Type B pancreatic cell (in vitro differentiated cells): ENCODE data around the gene NCLN. TPM values are rescaled to one million over a fixed set of nuclear protein-coding genes. Genes with fewer than 3 reads are reported as not detected.

Experiments
- DNase-seq: peaks from one replicate; pipeline ENCODE4 v3.0.0; 2021; ENCODE audit warnings: mixed read lengths; ENCODE audit not compliant: unreplicated experiment; ENCODE audit errors: extremely low spot score
- H3K27ac Mint-ChIP-seq: 2 replicates; pipeline ENCODE4 v1.8.0; 2021; ENCODE audit warnings: mild to moderate bottlenecking, mixed read lengths
- H3K27me3 Mint-ChIP-seq: 2 replicates; pipeline ENCODE4 v1.8.0; 2021; ENCODE audit warnings: mixed read lengths
- H3K36me3 Mint-ChIP-seq: 2 replicates; pipeline ENCODE4 v1.8.0; 2021; ENCODE audit warnings: mixed read lengths
- H3K4me1 Mint-ChIP-seq: one replicate; pipeline ENCODE4 v1.8.0; 2021; ENCODE audit warnings: mixed read lengths; ENCODE audit not compliant: unreplicated experiment
- H3K4me3 Mint-ChIP-seq: 2 replicates; pipeline ENCODE4 v1.8.0; 2021; ENCODE audit warnings: mild to moderate bottlenecking, mixed read lengths
- H3K9me3 Mint-ChIP-seq: 2 replicates; pipeline ENCODE4 v1.8.0; 2021; ENCODE audit warnings: mixed read lengths
- CTCF ChIP-seq: fragments of 200-600 bp; sonication (generic); conservative IDR thresholded peaks from 2 replicates; pipeline ENCODE4 v1.5.0; 2021; ENCODE audit warnings: antibody characterized with exemption, mild to moderate bottlenecking
- total RNA-seq: library from RNA; stranded (reverse); gene quantifications from 2 replicates; pipeline ENCODE4 v1.2.1, GENCODE V29; 2021; ENCODE audit warnings: low replicate concordance

The NCLN gene
- total RNA-seq, 1 donor from 2014 or later: 65.8 TPM

GRCh38 chr19:3148503-3148902, 37.2 kb upstream of the NCLN start:
- TF ChIP-seq CTCF: no peak
- Mint-ChIP-seq H3K4me3 (no peak overlapping the region), H3K27me3 (peaks cover 6% of the 10 kb centered on the region), H3K9me3 (no peaks in the 10 kb centered on the region), H3K4me1 (no peaks in the 10 kb centered on the region), H3K36me3 (no peaks in the 10 kb centered on the region), H3K27ac (no peak overlapping the region)
- no peak for DNase-seq

GRCh38 chr19:3149089-3149488, 36.6 kb upstream of the NCLN start:
- Mint-ChIP-seq H3K27ac (no peak overlapping the region), H3K9me3 (no peaks in the 10 kb centered on the region), H3K4me1 (no peaks in the 10 kb centered on the region), H3K27me3 (peaks cover 6% of the 10 kb centered on the region), H3K4me3 (no peak overlapping the region), H3K36me3 (no peaks in the 10 kb centered on the region)
- no peak for DNase-seq
- TF ChIP-seq CTCF: no peak

DNA sequence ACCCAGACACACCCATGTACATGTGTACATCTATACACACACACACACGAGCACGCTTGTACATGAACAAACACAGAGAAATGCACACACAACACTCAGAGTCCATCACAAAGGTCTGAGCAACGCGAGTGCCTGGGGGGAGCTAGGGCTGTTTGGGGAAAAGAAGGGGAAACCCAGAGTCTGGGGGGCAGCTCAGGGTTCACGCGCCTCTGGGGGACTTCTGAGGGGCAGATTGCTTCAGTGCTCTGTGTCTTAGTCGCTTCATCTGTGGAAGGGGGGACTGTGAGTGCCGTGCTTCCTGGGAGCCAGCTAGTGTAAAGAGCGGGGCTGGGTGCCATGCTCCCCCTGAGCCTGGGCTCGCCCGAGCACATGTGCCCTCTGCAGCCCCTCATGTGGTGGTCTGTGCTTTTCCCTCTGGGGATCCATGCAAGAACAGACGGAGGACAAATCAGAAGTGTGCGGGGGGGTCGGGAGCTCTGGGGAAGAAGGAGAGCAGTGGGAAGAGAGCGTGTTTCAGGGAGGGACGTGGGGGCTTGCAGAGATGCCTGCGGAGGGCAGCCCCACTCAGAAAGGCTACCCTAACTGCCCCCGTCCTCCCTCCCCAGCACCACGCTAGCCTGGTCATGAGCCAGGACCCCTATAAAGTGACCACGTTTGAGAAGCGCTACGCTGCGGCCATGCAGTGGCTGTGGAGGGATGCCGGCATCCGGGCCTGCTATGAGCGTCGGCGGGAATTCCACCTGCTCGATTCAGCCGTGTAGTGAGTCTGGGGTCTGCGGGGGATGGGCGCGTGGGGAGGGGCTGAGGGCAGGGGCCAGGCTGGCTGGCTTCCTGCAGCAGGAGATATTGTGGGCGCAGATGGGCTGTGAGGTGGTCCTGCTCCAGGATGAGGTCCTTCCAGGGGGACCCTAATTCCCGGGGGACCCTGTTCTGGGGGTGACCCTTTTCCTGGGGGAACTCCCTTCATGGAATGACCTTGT, 35.9 kb upstream of the NCLN start:
- no peak for DNase-seq
- TF ChIP-seq CTCF: no peak
- Mint-ChIP-seq H3K9me3 (no peaks in the 10 kb centered on the region), H3K4me1 (no peaks in the 10 kb centered on the region), H3K27ac (no peak overlapping the region), H3K27me3 (peaks cover 6% of the 10 kb centered on the region), H3K4me3 (no peak overlapping the region), H3K36me3 (no peaks in the 10 kb centered on the region)

- H3K4me1 Mint-ChIP-seq: no peaks in the 10 kb centered on the region
- H3K9me3 Mint-ChIP-seq: no peaks in the 10 kb centered on the region
- no peak overlapping the region for H3K4me3 Mint-ChIP-seq
- H3K36me3 Mint-ChIP-seq: no peaks in the 10 kb centered on the region
- H3K27me3 Mint-ChIP-seq: peaks cover 6% of the 10 kb centered on the region
- no peak for DNase-seq
- TF ChIP-seq CTCF: no peak
- no peak overlapping the region for H3K27ac Mint-ChIP-seq
These were observed 34.9 kb upstream of the NCLN start for GRCh38 chr19:3150739-3151329.

DNA sequence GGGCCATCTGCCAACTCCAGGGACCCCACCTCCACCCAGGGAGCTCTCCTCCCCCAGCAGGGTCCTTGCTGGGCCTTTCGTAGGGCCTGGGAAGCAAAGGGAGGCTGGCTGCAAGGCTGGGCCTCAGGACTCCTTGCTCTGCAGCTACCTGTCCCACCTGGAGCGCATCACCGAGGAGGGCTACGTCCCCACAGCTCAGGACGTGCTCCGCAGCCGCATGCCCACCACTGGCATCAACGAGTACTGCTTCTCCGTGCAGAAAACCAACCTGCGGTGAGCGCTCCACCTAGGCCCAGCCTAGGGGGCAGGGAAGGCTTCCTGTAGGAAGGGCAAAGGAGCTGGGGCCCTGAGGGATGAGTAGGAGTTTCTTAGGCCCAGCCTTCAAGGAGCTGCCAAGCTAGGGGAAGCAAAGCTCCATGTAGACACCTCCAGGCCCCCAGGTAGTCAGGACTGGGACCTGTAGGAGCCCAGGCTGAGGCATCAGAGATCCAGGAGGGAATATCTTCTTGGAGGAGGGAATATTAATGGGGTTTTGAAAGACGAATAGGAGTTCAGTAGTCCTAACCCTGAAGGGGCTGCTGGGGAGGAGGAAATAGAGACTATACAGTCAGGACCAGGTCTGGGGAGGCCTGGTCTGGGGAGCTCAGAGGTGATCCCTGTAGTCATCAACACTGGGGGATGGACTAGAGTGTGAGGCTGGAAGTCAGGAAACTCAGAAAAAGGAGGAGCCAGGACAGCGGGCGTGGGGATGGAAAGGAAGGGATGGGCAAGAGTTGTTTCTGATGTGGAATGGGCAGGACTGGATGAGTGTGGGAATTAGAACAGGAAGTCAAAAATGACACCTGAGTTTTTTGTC, 33.9 kb upstream of the NCLN start:
- TF ChIP-seq CTCF: no peak
- Mint-ChIP-seq H3K36me3 (no peaks in the 10 kb centered on the region), H3K9me3 (no peaks in the 10 kb centered on the region), H3K4me1 (no peaks in the 10 kb centered on the region), H3K4me3 (no peak overlapping the region), H3K27ac (no peak overlapping the region), H3K27me3 (peaks cover 9% of the 10 kb centered on the region)
- no peak for DNase-seq
